RWPE1 (cell line): ENCODE data around the gene DUSP22.

Experiments used
- CTCF ChIA-PET: fragments of 350-600 bp; sonication (Branson Sonifier 250); formaldehyde crosslinking; extraction: SDS; loops from one replicate; lab custom pipeline; 2021; lab: Yijun Ruan, JAX
- POLR2A ChIA-PET: fragments of 400-600 bp; formaldehyde crosslinking; extraction: SDS; loops from one replicate; lab custom pipeline; 2020; ENCODE audit warnings: antibody characterized with exemption; ENCODE audit not compliant: low non-redundant PET; lab: Yijun Ruan, JAX
- DNase-seq: peaks from one replicate; pipeline ENCODE4 v3.0.0; 2012; ENCODE audit warnings: low spot score
- H3K27ac ChIP-seq: fragments of 450-650 bp; 2 replicates; pipeline ENCODE4 v1.5.1; 2017
- CTCF ChIP-seq: fragments of 450-650 bp; conservative IDR thresholded peaks from 2 replicates; pipeline ENCODE4 v1.5.1; 2017; ENCODE audit warnings: low read depth, mild to moderate bottlenecking

DUSP22 gene

GRCh38 chr6:339480-339879, 47.2 kb downstream of the DUSP22 start:
- POLR2A ChIA-PET, result no interaction called here
- DNase-seq, result no peak
- TF ChIP-seq CTCF, result no peak
- CTCF ChIA-PET, result interaction anchor here (0.6 to 0.7 kb wide), 2 partner anchors 54 to 151 kb away, joined by 4 to 6 read pairs; no protein-coding TSS in a partner anchor
- H3K27ac ChIP-seq, result no peak overlapping the region

- H3K27ac ChIP-seq, result no peak overlapping the region
- ChIA-PET CTCF (interaction anchor here (0.6 to 0.7 kb wide), 2 partner anchors 53 to 474 kb away, joined by 3 to 4 read pairs; no protein-coding TSS in a partner anchor), POLR2A (no interaction called here)
- no peak for DNase-seq
- no peak for TF ChIP-seq CTCF
Observed at GRCh38 chr6:340186-340955, 48.1 kb downstream of the DUSP22 start.

GRCh38 chr6:340991-341827, 48.9 kb downstream of the DUSP22 start:
- no peak overlapping the region for H3K27ac ChIP-seq
- POLR2A ChIA-PET, result no interaction called here
- no peak for DNase-seq
- TF ChIP-seq CTCF, result no peak
- CTCF ChIA-PET, result no interaction called here

GRCh38 chr6:341914-342831, 49.9 kb downstream of the DUSP22 start:
- TF ChIP-seq CTCF, result no peak
- POLR2A ChIA-PET, result no interaction called here
- no peak for DNase-seq
- CTCF ChIA-PET, result no interaction called here
- H3K27ac ChIP-seq, result no peak overlapping the region

GRCh38 chr6:342832-343179, 50.5 kb downstream of the DUSP22 start:
- TF ChIP-seq CTCF, result no peak
- no peak for DNase-seq
- no peak overlapping the region for H3K27ac ChIP-seq
- POLR2A ChIA-PET, result no interaction called here
- CTCF ChIA-PET, result no interaction called here
